ENCODE results near the gene PDE1C.

The PDE1C gene

GRCh38 chr7:31788445-31788844 is 281.8 kb downstream of the PDE1C start:
- DNase-seq (ENCODE audit: extremely low read depth in 1 of 2, low read depth in 1 of 2): no peak

GRCh38 chr7:31786326-31786725 is 283.9 kb downstream of the PDE1C start:
- DNase-seq (ENCODE audit: extremely low read depth in 1 of 2, low read depth in 1 of 2): no peak

- no peak for DNase-seq (ENCODE audit: extremely low read depth in 1 of 2, low read depth in 1 of 2)
Measured at GRCh38 chr7:31785101-31785500, 285.1 kb downstream of the PDE1C start.

DNA sequence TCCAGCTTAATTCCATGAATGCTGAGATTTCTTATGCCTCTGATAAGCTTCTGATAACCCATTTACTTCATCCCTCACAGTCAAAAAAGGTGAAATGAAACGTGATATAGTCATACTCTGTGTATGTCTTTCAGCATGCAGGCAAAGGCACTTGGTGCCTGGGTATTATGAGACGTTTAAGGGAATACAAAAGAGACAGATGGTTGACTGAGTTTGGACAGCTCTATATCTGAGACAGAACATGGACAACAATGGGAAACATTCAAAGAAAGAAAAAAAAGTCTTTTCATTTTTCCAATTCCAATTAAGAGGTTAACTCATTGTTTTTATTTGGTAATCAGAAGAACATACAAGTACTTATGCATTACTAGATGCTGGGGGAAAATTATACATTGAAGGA is 287.0 kb downstream of the PDE1C start:
- no peak for DNase-seq (ENCODE audit: extremely low read depth in 1 of 2, low read depth in 1 of 2)

GRCh38 chr7:31782411-31782991 is 287.7 kb downstream of the PDE1C start:
- no peak for DNase-seq (ENCODE audit: extremely low read depth in 1 of 2, low read depth in 1 of 2)

DNA sequence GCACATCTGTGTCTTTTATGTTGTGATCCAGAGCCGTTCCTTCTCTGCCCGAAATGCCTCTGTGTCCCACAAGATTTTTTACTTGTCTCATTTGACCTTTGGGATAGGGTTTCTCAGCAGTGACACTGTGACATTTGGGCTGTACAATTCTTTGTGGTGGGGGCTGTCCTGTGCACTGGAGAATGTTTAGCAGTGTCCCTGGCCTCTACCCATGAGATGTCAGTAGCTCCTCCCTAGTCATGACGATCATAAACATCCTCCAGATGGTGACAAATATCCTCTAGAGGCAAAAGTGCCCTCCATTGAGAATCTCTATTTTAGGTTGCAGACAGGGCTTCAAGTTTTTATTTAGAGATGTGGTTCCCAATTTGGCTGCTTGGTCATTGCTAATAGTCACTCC is 291.9 kb downstream of the PDE1C start:
- DNase-seq (ENCODE audit: extremely low read depth in 1 of 2, low read depth in 1 of 2): no peak

DNA sequence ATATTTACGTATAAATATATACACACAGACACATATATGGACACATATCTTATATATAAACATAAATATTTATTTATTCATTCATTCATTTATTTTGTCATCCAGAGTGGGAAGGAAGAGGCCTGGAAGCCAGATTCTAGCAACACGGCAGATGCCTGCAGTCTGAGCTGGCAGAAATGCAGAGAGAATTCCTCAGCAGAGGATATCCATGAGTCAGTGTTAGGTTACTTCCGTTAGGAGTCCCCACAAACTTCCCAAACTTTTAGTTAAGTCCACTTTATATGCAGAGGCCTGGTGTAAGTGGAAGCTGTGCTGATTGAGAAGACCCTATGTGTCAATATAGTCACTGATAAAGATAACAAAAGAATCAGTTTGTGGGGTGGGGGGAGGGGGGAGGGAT is 293.6 kb downstream of the PDE1C start:
- DNase-seq (ENCODE audit: extremely low read depth in 1 of 2, low read depth in 1 of 2): no peak

GRCh38 chr7:31775556-31775955 is 294.7 kb downstream of the PDE1C start:
- no peak for DNase-seq (ENCODE audit: extremely low read depth in 1 of 2, low read depth in 1 of 2)

DNA sequence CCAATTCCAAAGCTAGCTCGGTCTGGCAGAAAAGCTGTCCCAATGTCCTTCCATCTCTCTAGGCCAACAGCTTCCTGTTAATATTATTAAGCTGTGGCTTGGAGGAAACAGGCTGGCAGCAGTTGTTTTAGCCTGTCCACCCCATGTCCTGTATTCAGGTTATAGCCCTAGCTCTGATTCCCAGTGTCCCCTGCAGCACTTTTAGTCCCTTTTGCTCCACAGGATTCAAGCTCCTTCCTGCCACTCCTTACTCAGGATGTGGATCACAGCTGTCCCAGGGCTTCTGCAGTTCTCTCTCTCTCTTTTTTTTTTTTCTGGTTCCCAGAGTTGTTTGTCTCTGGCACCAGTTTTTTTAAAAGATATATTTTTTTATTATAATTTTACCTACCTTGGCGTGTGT is 298.0 kb downstream of the PDE1C start:
- DNase-seq (ENCODE audit: extremely low read depth in 1 of 2, low read depth in 1 of 2): no peak

GRCh38 chr7:31767686-31768358 is 302.4 kb downstream of the PDE1C start:
- DNase-seq (ENCODE audit: extremely low read depth in 1 of 2, low read depth in 1 of 2): no peak

- no peak for DNase-seq (ENCODE audit: extremely low read depth in 1 of 2, low read depth in 1 of 2)
Measured at GRCh38 chr7:31764462-31764861, 305.7 kb downstream of the PDE1C start.

DNA sequence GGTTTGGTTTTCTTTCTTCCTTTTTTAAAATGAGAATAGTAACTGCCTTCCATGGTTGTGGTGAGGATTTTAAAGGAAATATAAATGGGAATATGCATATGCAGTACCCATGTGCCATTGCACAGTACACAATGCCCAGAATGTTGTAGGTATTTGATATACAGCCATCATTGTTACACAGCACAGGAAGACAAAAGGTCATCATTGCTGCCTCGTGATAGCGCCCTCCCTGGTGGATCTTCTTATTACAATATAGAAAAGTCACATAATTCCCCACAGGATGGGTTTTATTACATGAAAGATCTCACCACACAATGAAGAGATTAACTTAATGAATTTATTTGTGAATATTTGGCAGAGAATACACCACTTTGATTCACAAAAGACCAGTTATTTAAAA is 306.7 kb downstream of the PDE1C start:
- DNase-seq (ENCODE audit: extremely low read depth in 1 of 2, low read depth in 1 of 2): no peak

- DNase-seq (ENCODE audit: extremely low read depth in 1 of 2, low read depth in 1 of 2): no peak
Measured at GRCh38 chr7:31761646-31762045, 308.6 kb downstream of the PDE1C start.

- DNase-seq (ENCODE audit: extremely low read depth in 1 of 2, low read depth in 1 of 2): no peak
Measured at GRCh38 chr7:31758755-31759154, 311.5 kb downstream of the PDE1C start.

- no peak for DNase-seq (ENCODE audit: extremely low read depth in 1 of 2, low read depth in 1 of 2)
Measured at GRCh38 chr7:31751726-31752125, 318.5 kb downstream of the PDE1C start.

DNA sequence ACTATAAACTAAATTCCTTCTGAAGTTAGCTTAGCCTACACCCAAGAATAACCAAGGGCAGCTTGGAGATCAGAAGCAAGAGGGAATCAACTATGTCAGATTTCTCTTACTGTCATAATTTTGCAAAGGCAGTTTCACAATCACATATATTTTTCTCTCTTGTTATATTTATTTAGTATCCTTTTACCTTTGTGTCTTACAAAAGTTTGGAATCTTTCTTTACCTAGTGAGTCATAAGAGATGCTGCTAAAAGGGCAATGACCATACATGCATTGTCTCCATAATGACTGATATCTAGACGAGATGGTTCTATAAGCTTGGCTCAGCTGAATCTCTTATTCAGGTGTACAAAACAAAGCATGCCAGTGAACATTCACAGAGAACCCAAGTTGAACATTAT is 322.1 kb downstream of the PDE1C start:
- DNase-seq (ENCODE audit: extremely low read depth in 1 of 2, low read depth in 1 of 2): no peak

DNA sequence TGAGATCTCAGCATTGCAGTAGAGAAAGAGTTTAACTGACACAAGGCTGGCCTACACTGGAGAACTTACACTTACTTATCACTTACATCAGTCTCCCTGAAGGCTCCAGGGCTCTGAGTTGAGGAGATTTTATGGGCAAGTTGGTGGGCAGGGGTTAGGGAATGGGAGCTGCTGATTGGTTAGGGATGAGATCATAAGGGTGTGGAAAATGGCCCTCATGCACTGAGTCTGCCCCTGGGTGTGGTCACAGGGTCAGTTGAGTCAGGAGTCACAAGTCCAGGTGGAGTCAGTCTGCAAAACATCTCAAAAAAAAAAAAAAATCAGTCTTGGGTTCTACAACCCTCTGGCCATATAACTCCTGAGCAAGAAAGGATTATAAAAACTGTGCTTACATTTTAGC is 322.7 kb downstream of the PDE1C start:
- no peak for DNase-seq (ENCODE audit: extremely low read depth in 1 of 2, low read depth in 1 of 2)

DNA sequence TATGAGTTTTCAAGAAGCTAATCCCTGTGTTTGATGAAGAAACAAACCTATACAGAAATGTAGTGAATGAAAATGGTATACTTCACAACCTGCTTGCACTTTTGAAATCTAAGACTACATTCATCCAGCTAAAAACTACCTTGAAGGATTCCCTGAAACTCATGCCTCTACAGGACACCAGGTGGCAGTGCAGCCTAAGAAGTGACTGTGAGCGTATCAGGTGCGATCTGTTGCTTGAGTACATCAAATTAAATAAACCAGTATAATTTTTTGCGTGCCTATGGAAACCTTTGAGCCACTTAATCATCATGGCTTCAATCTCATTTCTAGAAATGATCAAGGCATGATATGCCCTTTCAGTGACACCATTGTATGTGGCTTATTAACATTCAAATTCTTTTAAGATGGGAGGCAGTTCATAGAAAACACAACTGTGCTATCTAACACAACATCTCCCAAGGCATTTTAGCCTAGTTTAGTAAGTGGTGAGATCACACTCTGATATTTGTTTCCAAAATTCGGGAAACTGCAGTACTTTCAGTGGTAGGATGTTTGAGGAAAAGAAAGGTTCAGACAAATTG is 325.8 kb downstream of the PDE1C start:
- DNase-seq (ENCODE audit: extremely low read depth in 1 of 2, low read depth in 1 of 2): no peak

DNA sequence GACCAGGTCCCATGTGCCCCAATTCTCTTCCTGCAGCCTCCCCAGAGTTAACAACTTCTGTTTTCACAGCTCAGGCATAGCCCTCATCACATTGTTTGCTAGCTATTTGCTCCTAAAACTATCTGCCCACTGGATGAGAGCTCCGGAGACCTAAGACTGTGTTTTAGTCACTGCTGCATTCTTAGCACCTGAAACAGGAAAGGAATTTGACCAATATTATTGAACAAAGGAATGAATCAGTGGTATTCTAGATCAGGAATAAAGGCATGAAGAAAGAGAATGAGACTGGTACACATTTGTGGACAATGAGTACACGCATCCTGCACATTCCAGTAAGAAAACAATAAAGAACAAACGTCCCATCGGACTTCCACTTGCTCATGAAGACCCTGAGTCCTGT is 328.4 kb downstream of the PDE1C start:
- no peak for DNase-seq (ENCODE audit: extremely low read depth in 1 of 2, low read depth in 1 of 2)

GRCh38 chr7:31735991-31736982 is 333.9 kb downstream of the PDE1C start:
- no peak for DNase-seq (ENCODE audit: extremely low read depth in 1 of 2, low read depth in 1 of 2)

GRCh38 chr7:31734456-31734855 is 335.8 kb downstream of the PDE1C start:
- DNase-seq (ENCODE audit: extremely low read depth in 1 of 2, low read depth in 1 of 2): no peak

Measured in activated CD8-positive, alpha-beta memory T cell treated with anti-CD3 and anti-CD28 coated beads for 1 hour (primary cell).